ENCODE results near the gene TPPP3.

- TF ChIP-seq POLR2A (IDR thresholded peaks at IDR 0.05) (no peak), CTCF (IDR thresholded peaks at IDR 0.05) (no peak), POLR2AphosphoS5 (IDR thresholded peaks at IDR 0.05) (no peak)
Measured at GRCh38 chr16:67426950-67427349, 33.7 kb upstream of the TPPP3 start.
